Tibial nerve (tissue), 3 donors: ENCODE measurements around the gene FAM174C.
A peak's percentile ranks its signal among the peaks of the same experiment; 100 is the strongest.

Experiments
- POLR2A ChIP-seq, 2 donors: fragments of 450-650 bp; IDR thresholded peaks; one replicate each; pipeline ENCODE4 v1.6.1; 2017; ENCODE audit warnings: antibody characterized with exemption in 2 of 2, mild to moderate bottlenecking in 2 of 2, moderate library complexity in 2 of 2
- TF ChIP-seq, protein P1 (sequence below), 5 experiments: fragments of 200-600 bp in 3 of 5; fragments of 450-650 bp in 2 of 5; sonication (generic) in 3 of 5; IDR thresholded peaks; one replicate each; pipeline ENCODE4 v1.5.1; 2016 to 2019; ENCODE audit warnings: antibody characterized with exemption in 5 of 5, mild to moderate bottlenecking in 3 of 5, moderate library complexity in 2 of 5

DNA sequence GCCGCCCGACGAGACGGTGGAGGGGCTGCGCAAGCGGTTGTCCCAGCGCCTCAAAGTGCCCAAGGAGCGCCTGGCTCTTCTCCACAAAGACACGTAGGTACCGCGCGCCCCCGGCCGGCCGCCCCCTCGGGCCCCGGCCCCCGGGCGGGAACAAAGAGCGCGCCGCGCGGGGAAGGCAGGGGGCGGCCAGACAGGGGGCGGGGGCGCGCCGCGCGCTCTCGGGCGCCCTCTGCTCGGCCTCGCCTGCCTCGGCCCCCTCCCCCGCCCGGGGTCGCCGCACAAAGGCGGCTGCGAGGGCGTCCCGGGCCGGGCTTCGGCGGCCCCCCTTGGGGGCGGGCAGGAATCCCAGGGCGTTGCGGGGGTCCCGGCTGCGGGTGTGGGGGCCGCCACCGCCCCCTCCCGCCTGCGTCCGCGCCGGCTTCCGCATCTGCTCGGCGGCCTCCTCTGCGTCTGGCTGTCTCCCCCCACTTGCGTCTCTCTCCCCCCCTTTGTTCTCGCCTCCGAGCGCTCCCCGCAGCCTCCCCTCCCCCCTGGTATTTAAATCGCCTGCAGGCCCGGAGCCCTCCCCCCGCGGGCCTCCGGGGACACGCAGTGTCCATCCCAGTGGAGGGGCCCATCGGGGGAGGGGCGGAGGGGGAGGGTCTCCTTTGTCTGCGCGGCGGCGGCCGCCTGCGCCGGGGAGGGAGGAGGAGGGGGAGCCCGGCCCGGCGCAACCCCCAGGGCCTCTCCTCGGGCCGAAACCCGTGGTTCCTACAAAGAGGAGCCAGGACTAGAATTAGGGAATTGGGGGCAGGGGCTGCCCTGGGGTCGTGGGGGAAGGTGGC lies 24.7 kb upstream of the FAM174C start:
- TF ChIP-seq POLR2A (IDR thresholded peaks at IDR 0.05): peak in 1 of 2 donors; percentile 19
- TF ChIP-seq, protein P1, sequence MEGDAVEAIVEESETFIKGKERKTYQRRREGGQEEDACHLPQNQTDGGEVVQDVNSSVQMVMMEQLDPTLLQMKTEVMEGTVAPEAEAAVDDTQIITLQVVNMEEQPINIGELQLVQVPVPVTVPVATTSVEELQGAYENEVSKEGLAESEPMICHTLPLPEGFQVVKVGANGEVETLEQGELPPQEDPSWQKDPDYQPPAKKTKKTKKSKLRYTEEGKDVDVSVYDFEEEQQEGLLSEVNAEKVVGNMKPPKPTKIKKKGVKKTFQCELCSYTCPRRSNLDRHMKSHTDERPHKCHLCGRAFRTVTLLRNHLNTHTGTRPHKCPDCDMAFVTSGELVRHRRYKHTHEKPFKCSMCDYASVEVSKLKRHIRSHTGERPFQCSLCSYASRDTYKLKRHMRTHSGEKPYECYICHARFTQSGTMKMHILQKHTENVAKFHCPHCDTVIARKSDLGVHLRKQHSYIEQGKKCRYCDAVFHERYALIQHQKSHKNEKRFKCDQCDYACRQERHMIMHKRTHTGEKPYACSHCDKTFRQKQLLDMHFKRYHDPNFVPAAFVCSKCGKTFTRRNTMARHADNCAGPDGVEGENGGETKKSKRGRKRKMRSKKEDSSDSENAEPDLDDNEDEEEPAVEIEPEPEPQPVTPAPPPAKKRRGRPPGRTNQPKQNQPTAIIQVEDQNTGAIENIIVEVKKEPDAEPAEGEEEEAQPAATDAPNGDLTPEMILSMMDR (IDR thresholded peaks at IDR 0.05): no peak
